ENCODE data around the gene PAK4. TPM values are rescaled to one million over a fixed set of nuclear protein-coding genes. Genes with fewer than 3 reads are reported as not detected.

PAK4 gene
- total RNA-seq, 1 experiment from 2014 or later, result 90.1 TPM

- H2AFZ ChIP-seq (ENCODE audit: low read depth, low read length, poor library complexity, severe bottlenecking), result no peak overlapping the region
- H3K27me3 ChIP-seq (ENCODE audit: insufficient read depth, low read length), result no peaks in the 10 kb centered on the region
- H3K9ac ChIP-seq (ENCODE audit: low read length), result no peak overlapping the region
- DNase-seq (ENCODE audit: low read depth, low spot score), result no peak
- H3K4me1 ChIP-seq (ENCODE audit: control insufficient read depth in 1 of 2, insufficient read depth in 2 of 2, low read length in 2 of 2), result peaks cover 0 to 6% of the 10 kb centered on the region in 2 experiments; a peak in 1 of 4 replicates
- ChIA-PET RAD21 (ENCODE audit: low non-redundant PET in 1 of 2, low total read pairs in 2 of 2, uncharacterized antibody in 2 of 2, unreplicated experiment in 2 of 2) (no interaction called here), POLR2A (no interaction called here), CTCF (no interaction called here)
- no peak overlapping the region for H3K4me2 ChIP-seq (ENCODE audit: low read length)
- no peak for ATAC-seq
- no peaks in the 10 kb centered on the region for H3K9me3 ChIP-seq (ENCODE audit: control insufficient read depth in 1 of 2, insufficient read depth in 1 of 2, low read depth in 1 of 2, low read length in 2 of 2)
- TF ChIP-seq EZH2 (IDR thresholded peaks at IDR 0.05), result no peak
- no peak for TF ChIP-seq ATF3 (IDR thresholded peaks at IDR 0.05)
- no peak for TF ChIP-seq SIN3A (IDR thresholded peaks at IDR 0.05; ENCODE audit: low read depth)
- no peaks in the 10 kb centered on the region for H3K79me2 ChIP-seq (ENCODE audit: insufficient read depth, low read length)
- peaks cover 0 to 4% of the 10 kb centered on the region in 2 experiments; a peak in 1 of 4 replicates for H3K36me3 ChIP-seq (ENCODE audit: control insufficient read depth in 1 of 2, insufficient read depth in 2 of 2, low read length in 2 of 2)
- no peaks in the 10 kb centered on the region for H4K20me1 ChIP-seq (ENCODE audit: insufficient read depth)
- no peak overlapping the region for H3K4me3 ChIP-seq (replicated peaks in 1 of 2; ENCODE audit: low read depth in 1 of 2, low read length in 2 of 2)
- BruUV-seq (replicated peaks), result no TSS peak
- intact Hi-C loops (cut with micrococcal nuclease), result no loop called here
- H3K9me2 ChIP-seq (ENCODE audit: insufficient read depth), result no peaks in the 10 kb centered on the region
- no peak overlapping the region for H3K27ac ChIP-seq (ENCODE audit: low read depth, low read length)
Observed at GRCh38 chr19:39183104-39183503, 57.5 kb downstream of the PAK4 start.

DNA sequence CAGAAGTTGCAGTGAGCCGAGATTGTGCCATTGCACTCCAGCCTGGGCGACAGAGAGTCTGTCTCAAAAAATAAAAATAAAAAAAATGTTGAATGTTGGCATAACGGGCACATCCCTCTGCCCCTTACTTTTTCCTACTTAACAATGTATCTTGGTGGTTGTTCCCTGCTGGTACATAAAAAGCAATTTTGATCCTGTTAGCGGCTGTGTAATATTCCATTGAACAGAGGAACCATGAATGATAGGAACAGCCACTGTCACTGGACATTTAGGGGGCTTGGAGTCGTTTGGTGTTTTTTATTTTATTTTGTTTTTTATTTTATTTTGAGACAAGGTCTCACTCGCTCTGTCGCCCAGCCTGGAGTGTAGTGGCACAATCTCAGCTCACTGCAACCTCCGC lies 60.8 kb downstream of the PAK4 start:
- intact Hi-C loops (cut with micrococcal nuclease), result loop anchor here (5.0 kb wide), 1 partner anchor 224 kb away; no protein-coding TSS in a partner anchor
- Histone ChIP-seq H3K4me1 (ENCODE audit: control insufficient read depth in 1 of 2, insufficient read depth in 2 of 2, low read length in 2 of 2) (peaks cover 0 to 6% of the 10 kb centered on the region in 2 experiments; a peak in 1 of 4 replicates), H3K4me3 (replicated peaks in 1 of 2; ENCODE audit: low read depth in 1 of 2, low read length in 2 of 2) (no peak overlapping the region), H3K9ac (ENCODE audit: low read length) (no peak overlapping the region), H3K4me2 (ENCODE audit: low read length) (no peak overlapping the region), H3K27ac (ENCODE audit: low read depth, low read length) (no peak overlapping the region), H3K36me3 (ENCODE audit: control insufficient read depth in 1 of 2, insufficient read depth in 2 of 2, low read length in 2 of 2) (no peaks in the 10 kb centered on the region), H2AFZ (ENCODE audit: low read depth, low read length, poor library complexity, severe bottlenecking) (no peak overlapping the region), H4K20me1 (ENCODE audit: insufficient read depth) (no peaks in the 10 kb centered on the region), H3K27me3 (ENCODE audit: insufficient read depth, low read length) (no peaks in the 10 kb centered on the region), H3K9me2 (ENCODE audit: insufficient read depth) (no peaks in the 10 kb centered on the region), H3K79me2 (ENCODE audit: insufficient read depth, low read length) (no peaks in the 10 kb centered on the region), H3K9me3 (ENCODE audit: control insufficient read depth in 1 of 2, insufficient read depth in 1 of 2, low read depth in 1 of 2, low read length in 2 of 2) (no peaks in the 10 kb centered on the region)
- ChIA-PET RAD21 (ENCODE audit: low non-redundant PET in 1 of 2, low total read pairs in 2 of 2, uncharacterized antibody in 2 of 2, unreplicated experiment in 2 of 2) (no interaction called here), POLR2A (no interaction called here), CTCF (interaction anchor here (0.6 kb wide), 1 partner anchor 64 kb away, joined by 3 read pairs; no protein-coding TSS in a partner anchor)
- no TSS peak for BruUV-seq (replicated peaks)
- no peak for ATAC-seq
- TF ChIP-seq SIN3A (IDR thresholded peaks at IDR 0.05; ENCODE audit: low read depth), result no peak
- no peak for TF ChIP-seq FOSL1 (IDR thresholded peaks at IDR 0.05; ENCODE audit: low read depth)
- TF ChIP-seq RAD21 (IDR thresholded peaks at IDR 0.05; ENCODE audit: low read depth), result no peak
- no peak for TF ChIP-seq JUND (IDR thresholded peaks at IDR 0.05)
- no peak for TF ChIP-seq EZH2phosphoT487 (IDR thresholded peaks at IDR 0.05; ENCODE audit: borderline replicate concordance)
- TF ChIP-seq ELF1 (IDR thresholded peaks at IDR 0.05; ENCODE audit: borderline replicate concordance, low read depth), result no peak
- TF ChIP-seq SP1 (IDR thresholded peaks at IDR 0.05; ENCODE audit: low read depth), result no peak
- TF ChIP-seq ZFX (IDR thresholded peaks at IDR 0.05), result no peak
- TF ChIP-seq POLR2A (IDR thresholded peaks at IDR 0.05; ENCODE audit: borderline replicate concordance, extremely low read depth, insufficient read depth, insufficient read length), result no peak
- no peak for TF ChIP-seq REST (IDR thresholded peaks at IDR 0.05; ENCODE audit: low read depth)
- no peak for TF ChIP-seq ATF3 (IDR thresholded peaks at IDR 0.05)
- TF ChIP-seq EZH2 (IDR thresholded peaks at IDR 0.05), result no peak
- TF ChIP-seq CBX3 (IDR thresholded peaks at IDR 0.05; ENCODE audit: low read depth), result no peak
- no peak for TF ChIP-seq SRF (IDR thresholded peaks at IDR 0.05; ENCODE audit: low read depth)
- no peak for DNase-seq (ENCODE audit: low read depth, low spot score)
